NOMO-1 treated with dmso at 0.1 percent for 144 hours (cell line): ENCODE results near the gene TPMT.
"Not testable (repeated sequence)": the region's sequence is repeated elsewhere in the genome, so short reads cannot be mapped to it uniquely, and the experiment has no call there.

Experiments
- DNase-seq: peaks from one replicate; lab custom pipeline; 2025; ENCODE audit not compliant: unreplicated experiment; lab: John Stamatoyannopoulos, UW

Gene TPMT

GRCh38 chr6:18154507-18155149 lies at the start of gene TPMT:
TPMT (minus strand) TSS chr6:18155077; CDS start chr6:18149127, 5,950 bp downstream.
- peak; percentile 92 for DNase-seq

GRCh38 chr6:18203786-18204185 lies 48.9 kb upstream of the TPMT start:
- no peak for DNase-seq

GRCh38 chr6:18192026-18192425 lies 37.1 kb upstream of the TPMT start:
- DNase-seq: no peak

GRCh38 chr6:18189196-18189595 lies 34.3 kb upstream of the TPMT start:
- no peak for DNase-seq

GRCh38 chr6:18187701-18188100 lies 32.8 kb upstream of the TPMT start:
- no peak for DNase-seq

GRCh38 chr6:18186540-18187250 lies 31.8 kb upstream of the TPMT start:
- DNase-seq: peak; percentile 53

- DNase-seq: no peak
Observed at GRCh38 chr6:18186033-18186432, 31.2 kb upstream of the TPMT start.

- no peak for DNase-seq
Observed at GRCh38 chr6:18185624-18186023, 30.7 kb upstream of the TPMT start.

- DNase-seq: no peak
Observed at GRCh38 chr6:18183766-18184165, 28.9 kb upstream of the TPMT start.

- DNase-seq: no peak
Observed at GRCh38 chr6:18182568-18182967, 27.7 kb upstream of the TPMT start.

- peak; percentile 42 for DNase-seq
Observed at GRCh38 chr6:18179770-18180356, 25.0 kb upstream of the TPMT start.

- no peak for DNase-seq
Observed at GRCh38 chr6:18178960-18179615, 24.2 kb upstream of the TPMT start.

GRCh38 chr6:18177286-18177965 lies 22.5 kb upstream of the TPMT start:
- DNase-seq: no peak

GRCh38 chr6:18176198-18176597 lies 21.3 kb upstream of the TPMT start:
- not testable (repeated sequence) for DNase-seq

- DNase-seq: no peak
Observed at GRCh38 chr6:18171871-18172270, 17.0 kb upstream of the TPMT start.

- no peak for DNase-seq
Observed at GRCh38 chr6:18168264-18168663, 13.4 kb upstream of the TPMT start.

- peak; percentile 16 for DNase-seq
Observed at GRCh38 chr6:18166312-18167036, 11.6 kb upstream of the TPMT start.

- no peak for DNase-seq
Observed at GRCh38 chr6:18165751-18166150, 10.9 kb upstream of the TPMT start.

GRCh38 chr6:18162401-18162800 lies 7.5 kb upstream of the TPMT start:
- no peak for DNase-seq

- DNase-seq: no peak
Observed at GRCh38 chr6:18161431-18161830, 6.6 kb upstream of the TPMT start.

GRCh38 chr6:18160911-18161310 lies 6.0 kb upstream of the TPMT start:
- DNase-seq: no peak
